K562 (cell line): ENCODE results near the gene RFPL4A. TPM values are rescaled to one million over a fixed set of nuclear protein-coding genes. Genes with fewer than 3 reads are reported as not detected.
"Not testable (repeated sequence)": the region's sequence is repeated elsewhere in the genome, so short reads cannot be mapped to it uniquely, and the experiment has no call there.

ENCODE experiments used
- ATAC-seq: fragments of 200-7000 bp; cut with Tn5 transposase; 3 replicates; pipeline ENCODE4 v1.9.1; 2020; ENCODE audit warnings: moderate library complexity
- BruUV-seq: library from RNA; stranded (reverse); fragments of 400-500 nt; replicated peaks from 2 replicates; lab custom pipeline; 2021; lab: Mats Ljungman, UMichigan
- CTCF ChIA-PET: fragments of 300-600 bp; formaldehyde crosslinking; extraction: SDS; loops from one replicate; lab custom pipeline; 2021; ENCODE audit warnings: low intra/inter-chr PET ratio; lab: Yijun Ruan, JAX
- POLR2A ChIA-PET: fragments of 300-600, 350-650 bp; sonication (Branson Sonifier 250); formaldehyde crosslinking; extraction: SDS; loops from one replicate; lab custom pipeline; 2021; ENCODE audit warnings: antibody characterized with exemption, inconsistent platforms; lab: Yijun Ruan, JAX
- DNase-seq, 4 experiments: peaks; one replicate each; pipeline versions ENCODE4 v3.0.0 to v3.0.0-alpha.2; 2011 to 2018; ENCODE audit warnings: low spot score in 3 of 4, mixed read lengths in 3 of 4; ENCODE audit errors: extremely low read depth in 1 of 4
- FAIRE-seq: peaks from 2 replicates; lab custom pipeline; 2011; peaks lifted over from hg19 to GRCh38; lab: Jason Lieb, UNC
- H2AFZ ChIP-seq: 2 replicates; pipeline ENCODE4 v1.6.0; 2011; ENCODE audit warnings: low read depth, low read length, control low read depth, inconsistent platforms
- H3K27ac ChIP-seq: fragments of 200-600 bp; 3 replicates; pipeline ENCODE4 v1.8.0; 2011; ENCODE audit warnings: low read depth, mild to moderate bottlenecking, control low read depth, inconsistent platforms, low read length, moderate library complexity, mixed read lengths; ENCODE audit errors: extremely low read depth
- H3K27me3 ChIP-seq, 2 experiments: fragments of 300-600 bp in 1 of 2; 2 replicates in 1 of 2; 3 replicates in 1 of 2; pipeline versions ENCODE4 v1.6.0 to v1.8.0; 2011; ENCODE audit warnings: inconsistent platforms in 2 of 2, low read length in 2 of 2, mild to moderate bottlenecking in 1 of 2, mixed read lengths in 1 of 2, moderate library complexity in 1 of 2; ENCODE audit not compliant: control insufficient read depth in 2 of 2, insufficient read depth in 2 of 2
- H3K36me3 ChIP-seq: fragments of 300-600 bp; 3 replicates; pipeline ENCODE4 v1.8.0; 2011; ENCODE audit warnings: mild to moderate bottlenecking, low read length, inconsistent platforms; ENCODE audit not compliant: control insufficient read depth, insufficient read depth
- H3K4me1 ChIP-seq, 2 experiments: fragments of 200-600 bp in 1 of 2; replicated peaks in 1 of 2; 2 replicates in 1 of 2; 3 replicates in 1 of 2; pipeline versions ENCODE4 v1.5.1 to v1.8.0; 2011; ENCODE audit warnings: inconsistent platforms in 2 of 2, low read length in 2 of 2, mild to moderate bottlenecking in 1 of 2, mixed read lengths in 1 of 2, moderate library complexity in 1 of 2; ENCODE audit not compliant: control insufficient read depth in 2 of 2, insufficient read depth in 2 of 2
- H3K4me2 ChIP-seq: 2 replicates; pipeline ENCODE4 v1.6.1; 2011; ENCODE audit warnings: low read length, control low read depth, inconsistent platforms, mixed read lengths; ENCODE audit not compliant: insufficient read depth
- H3K4me3 ChIP-seq: fragments of 200-600 bp; sonication (generic), shearing (Covaris generic); 2 replicates; pipeline ENCODE4 v1.5.1; 2016; ENCODE audit warnings: control low read depth, inconsistent platforms
- H3K79me2 ChIP-seq: fragments of 200-600 bp; 3 replicates; pipeline ENCODE4 v1.8.0; 2011; ENCODE audit warnings: low read length, inconsistent platforms; ENCODE audit not compliant: control insufficient read depth, insufficient read depth
- H3K9ac ChIP-seq, 2 experiments: 2 replicates each; pipeline versions ENCODE4 v1.6.0 to v1.6.1; 2011; ENCODE audit warnings: low read depth in 2 of 2, low read length in 2 of 2, control low read depth in 1 of 2, inconsistent platforms in 1 of 2, mild to moderate bottlenecking in 1 of 2, mixed read lengths in 1 of 2; ENCODE audit not compliant: insufficient read depth in 1 of 2
- H3K9me1 ChIP-seq: one replicate; pipeline ENCODE4 v1.6.0; 2011; ENCODE audit warnings: inconsistent platforms, mild to moderate bottlenecking, low read length, moderate library complexity; ENCODE audit not compliant: control insufficient read depth, insufficient read depth
- H3K9me3 ChIP-seq: replicated peaks from 2 replicates; pipeline ENCODE4 v1.5.1; 2011; ENCODE audit warnings: low read depth, low read length, inconsistent platforms; ENCODE audit not compliant: control insufficient read depth, insufficient read depth
- H4K20me1 ChIP-seq: replicated peaks from 2 replicates; pipeline ENCODE4 v1.6.1; 2011; ENCODE audit warnings: low read length, inconsistent platforms, mixed read lengths; ENCODE audit not compliant: control insufficient read depth, insufficient read depth
- NFYB ChIP-seq: IDR thresholded peaks from 2 replicates; pipeline ENCODE4 v1.6.1; 2011; ENCODE audit warnings: mild to moderate bottlenecking, moderate library complexity; ENCODE audit not compliant: insufficient read length; ENCODE audit errors: extremely low read depth
- WGBS: fragments of 100-300 bp; shearing (Covaris generic); methylation state at CpG from one replicate; pipeline ENCODE4 v1.1.6; 2016; ENCODE audit warnings: low coverage, mixed read lengths; ENCODE audit not compliant: insufficient coverage; ENCODE audit errors: missing lambda C conversion rate; 5-methylcytosine and 5-hydroxymethylcytosine counted together
- in situ Hi-C: fragments of 300-500 bp; cut with MboI; formaldehyde crosslinking; loops from 4 replicates; pipeline ENCODE4 v1.15.0; 2018; ENCODE audit warnings: inconsistent platforms, mixed read lengths
- intact Hi-C: fragments of 100-400 bp; cut with micrococcal nuclease; formaldehyde crosslinking; loops from 2 replicates; pipeline ENCODE4 v1.14.2; 2022
- polyA plus RNA-seq, 8 experiments: library from polyadenylated mRNA; depleted of rRNA in 4 of 8; stranded (reverse) in 5 of 8; unstranded in 3 of 8; fragments of >200 nt; fragmentation: Nextera tagmentation in 2 of 8; fragmentation: Illumina TruSeq in 1 of 8; extraction: Ambion mirVana in 2 of 8; extraction: Trizol in 1 of 8; gene quantifications; 2 replicates each; pipeline versions ENCODE4 v1.2.1 to v1.2.3, GENCODE V29; 2011 to 2014; ENCODE audit warnings: inconsistent platforms in 1 of 8, missing spikeins in 1 of 8
- total RNA-seq, 7 experiments: library from RNA; depleted of rRNA in 6 of 7; stranded (reverse); fragments of >200 nt in 6 of 7; fragmentation: Illumina TruSeq in 2 of 7; extraction: Trizol in 2 of 7; gene quantifications; 2 replicates each; pipeline versions ENCODE4 v1.2.1 to v1.2.3, GENCODE V29; 2011 to 2021; ENCODE audit warnings: low replicate concordance in 1 of 7

The RFPL4A gene
- total and polyA plus RNA-seq, 9 of the 15 experiments (the other 6 are each of a cell fraction or from before 2014, with no cell fraction given) = 0.13 to 1.1 (median 0.23) TPM; not detected in 1

DNA sequence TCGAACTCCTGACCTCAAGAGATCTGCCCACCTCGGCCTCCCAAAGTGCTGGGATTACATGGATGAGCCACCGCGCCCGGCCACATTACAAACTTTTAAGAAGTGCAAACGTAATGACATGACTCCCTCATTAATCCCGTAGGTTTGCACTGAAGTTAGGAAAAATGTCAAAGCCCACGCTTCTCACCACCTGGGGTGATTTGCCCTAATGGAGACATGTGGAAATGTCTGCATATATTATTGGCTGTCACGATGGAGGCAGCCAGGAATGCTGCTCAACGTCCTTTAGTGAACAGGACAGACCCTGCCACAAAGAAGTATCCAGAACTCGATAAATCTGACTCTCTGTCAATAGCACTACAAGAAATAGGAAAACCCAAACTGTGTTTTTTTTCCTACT, 41.6 kb upstream of the RFPL4A start:
- H3K9me3 ChIP-seq = peaks cover 4% of the 10 kb centered on the region
- 3% methylated on average over 11 of the region's 11 CpGs for WGBS

DNA sequence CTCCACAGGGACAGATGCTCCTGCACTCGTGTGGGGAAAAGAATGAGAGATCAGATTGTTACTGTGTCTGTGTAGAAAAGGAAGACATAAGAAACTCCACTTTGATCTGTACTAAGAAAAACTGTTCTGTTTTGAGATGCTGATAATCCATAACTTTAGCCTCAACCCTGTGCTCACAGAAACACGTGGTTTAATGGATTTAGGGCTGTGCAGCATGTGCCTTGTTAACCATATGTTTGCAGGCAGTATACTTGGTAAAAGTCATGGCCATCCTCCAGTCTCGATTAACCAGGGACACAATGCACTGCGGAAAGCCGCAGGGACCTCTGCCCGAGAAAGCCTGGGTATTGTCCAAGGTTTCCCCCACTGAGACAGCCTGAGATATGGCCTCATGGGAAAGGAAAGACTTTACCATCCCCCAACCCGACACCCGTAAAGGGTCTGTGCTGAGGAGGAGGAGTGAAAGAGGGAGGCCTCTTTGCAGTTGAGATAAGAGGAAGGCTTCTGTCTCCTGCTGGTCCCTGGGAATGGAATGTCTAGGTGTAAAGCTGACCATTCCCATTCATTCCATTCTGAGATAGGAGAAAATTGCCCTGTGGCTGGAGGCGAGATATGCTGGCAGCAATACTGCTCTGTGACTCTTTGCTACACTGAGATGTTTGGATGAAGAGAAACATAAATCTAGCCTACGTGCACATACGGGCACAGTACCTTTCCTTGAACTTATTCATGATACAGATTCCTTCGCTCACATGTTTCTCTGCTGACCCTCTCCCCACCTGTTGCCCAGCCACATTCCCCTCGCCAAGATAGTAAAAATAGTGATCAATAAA, 40.8 kb upstream of the RFPL4A start:
- DNase-seq, FAIRE-seq, H3K9ac ChIP-seq, H3K4me3 ChIP-seq, H2AFZ ChIP-seq, H3K9me1 ChIP-seq, CTCF ChIA-PET, ATAC-seq, H3K36me3 ChIP-seq, BruUV-seq, intact Hi-C loops, in situ Hi-C loops, H3K27ac ChIP-seq, H3K4me1 ChIP-seq, H3K9me3 ChIP-seq, H3K4me2 ChIP-seq, H3K79me2 ChIP-seq, H4K20me1 ChIP-seq: not testable (repeated sequence)
- WGBS = 15% methylated on average over 12 of the region's 13 CpGs
- POLR2A ChIA-PET = interaction anchor here (0.7 kb wide), 1 partner anchor 41 kb away, joined by 3 read pairs; no protein-coding TSS in a partner anchor
- H3K27me3 ChIP-seq = peaks cover 11 to 46% of the 10 kb centered on the region in 2 experiments; a peak in 4 of 5 replicates

More for the DNA sequence above, 41.6 kb upstream of the RFPL4A start:
- H3K9ac ChIP-seq = no peak overlapping the region
- TF ChIP-seq NFYB = no peak
- no peaks in the 10 kb centered on the region for H3K9me1 ChIP-seq
- H3K4me1 ChIP-seq = no peaks in the 10 kb centered on the region; a peak in 1 of 5 replicates
- no peak overlapping the region for H2AFZ ChIP-seq
- ATAC-seq = no peak
- no peaks in the 10 kb centered on the region for H3K79me2 ChIP-seq
- CTCF ChIA-PET = no interaction called here
- intact Hi-C loops (no loop called here), in situ Hi-C loops (no loop called here)
- no TSS peak for BruUV-seq
- no peak for FAIRE-seq
- POLR2A ChIA-PET = no interaction called here
- no peak for DNase-seq
- no peak overlapping the region for H3K4me2 ChIP-seq
- no peak overlapping the region for H3K27ac ChIP-seq
- H3K36me3 ChIP-seq = no peaks in the 10 kb centered on the region
- no peak overlapping the region for H3K4me3 ChIP-seq
- H4K20me1 ChIP-seq = no peaks in the 10 kb centered on the region
- H3K27me3 ChIP-seq = peaks cover 11 to 46% of the 10 kb centered on the region in 2 experiments; a peak in 4 of 5 replicates
